Heart left ventricle (tissue), 13 donors: ENCODE results near the gene SETD3.

Experiments
- CTCF ChIP-seq, 12 donors: fragments of 200-600 bp; sonication (generic) in 4 of 12; IDR thresholded peaks; one replicate each; pipeline versions ENCODE4 v1.5.0 to v1.8.0; 2018 to 2022; ENCODE audit warnings: antibody characterized with exemption in 12 of 12, mild to moderate bottlenecking in 5 of 12
- POLR2A ChIP-seq, 2 donors: fragments of 450-650 bp; IDR thresholded peaks; one replicate each; pipeline ENCODE4 v1.6.1; 2017; ENCODE audit warnings: antibody characterized with exemption in 2 of 2, mild to moderate bottlenecking in 2 of 2, moderate library complexity in 2 of 2
- donor health status: ischemic (EF 13 %, LVEDD 7.1; RV severe dilation, severe dysfunction).
- donor health status: DM: no; HTN: yes; CAD: no.
- donor health status: DM: no; HTN: no; CAD: no.
- donor health status: ischemic (EF 25% LVEDD 6.9; RV normal size, moderate dysfunction).
- donor health status: ischemic (EF 25% LVEDD 5.7; RV mildly dilated, moderate dysfunction).
- donor health status: ischemic (EF 35%, LVEDD 5.7; RV mildly dilated, moderate dysfunction).
- donor health status: nonischemic (EF 11% LVEDD 7.7; RV severe dilation, severe dysfunction).
- donor health status: DM: yes; HTN: yes; CAD: no.
- donor health status: PGD.
- donor health status: ischemic (EF 29% LVEDD 5.4; RV normal size, mild dysfunction).
- donor health status: nonischemic (EF 23%, LVEDD 6.1; RV moderate dilation, normal function).

- no peak for TF ChIP-seq CTCF (IDR thresholded peaks at IDR 0.05)
- no peak for TF ChIP-seq POLR2A (IDR thresholded peaks at IDR 0.05)
These were observed 86.0 kb downstream of the SETD3 start for GRCh38 chr14:99394602-99395156.
